GM18499 (cell line): Measurements from ENCODE around the gene SQSTM1.

Experiments
- ATAC-seq: cut with Tn5 transposase; IDR thresholded peaks from one replicate; pipeline ENCODE4 v1.9.1; 2021; ENCODE audit warnings: moderate number of reproducible peaks; ENCODE audit not compliant: insufficient read depth, unreplicated experiment

SQSTM1 gene

GRCh38 chr5:179805070-179805528, 15.6 kb upstream of the SQSTM1 start:
- no peak for ATAC-seq

GRCh38 chr5:179805529-179806249, 15.0 kb upstream of the SQSTM1 start:
- no peak for ATAC-seq

- no peak for ATAC-seq
These were observed 14.3 kb upstream of the SQSTM1 start, which contains the start of gene MGAT4B for GRCh38 chr5:179806250-179807048. MGAT4B (minus strand) TSS chr5:179806866; CDS start chr5:179806583, 283 bp downstream.

- ATAC-seq, result no peak
These were observed 8.4 kb upstream of the SQSTM1 start for GRCh38 chr5:179812135-179812825.

- ATAC-seq, result no peak
These were observed 7.6 kb upstream of the SQSTM1 start for GRCh38 chr5:179812997-179813607.

- ATAC-seq, result no peak
These were observed 6.6 kb upstream of the SQSTM1 start for GRCh38 chr5:179814090-179814489.

GRCh38 chr5:179815491-179816249, 5.0 kb upstream of the SQSTM1 start:
- no peak for ATAC-seq

- no peak for ATAC-seq
These were observed 4.3 kb upstream of the SQSTM1 start for GRCh38 chr5:179816401-179816795.

GRCh38 chr5:179816796-179817469, 3.8 kb upstream of the SQSTM1 start:
- no peak for ATAC-seq

- ATAC-seq, result no peak
These were observed 3.2 kb upstream of the SQSTM1 start for GRCh38 chr5:179817470-179817840.

- no peak for ATAC-seq
These were observed 2.6 kb upstream of the SQSTM1 start for GRCh38 chr5:179817890-179818745.

- ATAC-seq, result peak; percentile 40
These were observed 1.9 kb upstream of the SQSTM1 start for GRCh38 chr5:179818746-179819295.

GRCh38 chr5:179819296-179820126, 1.2 kb upstream of the SQSTM1 start:
- ATAC-seq, result no peak

- ATAC-seq, result no peak
These were observed 600 bp upstream of the SQSTM1 start for GRCh38 chr5:179820127-179820482.

- ATAC-seq, result no peak
These were observed 773 bp downstream of the SQSTM1 start for GRCh38 chr5:179821298-179822058.

- ATAC-seq, result no peak
These were observed 1.3 kb downstream of the SQSTM1 start for GRCh38 chr5:179822059-179822432.
